Measurements from ENCODE around the gene FIGN.
A peak's percentile ranks its signal among the peaks of the same experiment; 100 is the strongest.

Gene FIGN

DNA sequence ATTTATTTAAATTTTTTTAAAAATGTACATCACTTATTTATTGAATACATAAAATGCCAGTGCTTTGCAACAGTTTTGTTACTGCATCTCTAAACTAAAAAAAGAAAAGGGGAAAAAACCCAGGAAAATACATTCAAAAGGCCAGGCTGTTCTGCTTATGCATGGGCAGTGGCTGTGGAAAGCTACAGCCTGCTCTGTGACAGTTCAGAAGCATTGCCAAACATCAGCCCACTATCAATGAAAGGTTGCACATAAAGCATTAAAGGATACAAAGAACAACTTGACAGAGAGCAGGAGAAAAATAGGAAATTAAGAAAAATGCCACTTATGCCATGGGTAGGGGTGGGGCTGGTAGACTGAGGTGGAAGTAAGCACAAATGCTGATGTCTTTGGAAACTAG, 128.2 kb downstream of the FIGN start:
- DNase-seq = no peak

GRCh38 chr2:163606878-163607277, 128.9 kb downstream of the FIGN start:
- no peak for DNase-seq

- no peak for DNase-seq
Measured at GRCh38 chr2:163605779-163606178, 130.0 kb downstream of the FIGN start.

GRCh38 chr2:163604941-163605555, 130.8 kb downstream of the FIGN start:
- no peak for DNase-seq

- DNase-seq = no peak
Measured at GRCh38 chr2:163602196-163602595, 133.6 kb downstream of the FIGN start.

DNA sequence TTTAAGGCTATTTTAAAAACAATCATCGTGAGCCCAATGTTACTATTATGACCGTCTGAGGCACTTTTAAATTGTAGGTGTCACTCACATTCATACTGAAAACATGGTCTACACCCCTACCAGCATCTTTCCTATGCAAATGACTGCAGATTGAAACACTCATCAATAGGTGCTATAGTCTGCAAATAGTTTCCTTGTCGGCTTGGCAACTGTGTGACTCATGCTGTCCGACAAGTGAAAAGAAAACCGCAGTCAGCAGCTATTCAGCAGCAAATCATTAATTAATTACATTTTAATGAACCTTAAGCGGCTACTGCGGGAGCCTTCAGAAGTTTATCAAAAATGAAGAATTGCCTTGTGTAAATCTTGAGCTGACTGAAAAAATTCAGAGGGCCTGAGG, 134.4 kb downstream of the FIGN start:
- DNase-seq = no peak

GRCh38 chr2:163600801-163601200, 135.0 kb downstream of the FIGN start:
- no peak for DNase-seq

GRCh38 chr2:163595028-163595427, 140.8 kb downstream of the FIGN start:
- DNase-seq = no peak

- no peak for DNase-seq
Measured at GRCh38 chr2:163594497-163594896, 141.3 kb downstream of the FIGN start.

DNA sequence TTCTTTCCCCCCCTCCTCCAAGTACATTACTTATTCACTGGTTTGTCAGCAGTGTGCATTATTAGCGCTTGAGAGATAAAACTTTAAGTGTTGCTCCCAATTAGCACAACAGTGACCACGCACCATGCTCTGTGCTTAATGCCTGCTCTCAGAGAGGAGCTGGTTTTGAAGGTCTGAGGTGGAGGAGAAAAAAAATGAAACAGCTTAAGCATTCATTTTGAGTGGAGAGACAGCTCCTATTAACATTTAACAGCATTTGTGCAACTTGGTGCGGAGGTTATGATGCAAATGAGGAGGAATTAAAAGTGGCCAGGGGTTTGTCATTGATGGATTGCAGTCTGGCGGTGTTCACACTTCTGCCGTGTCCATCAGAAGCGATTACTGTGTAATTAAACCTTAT, 141.8 kb downstream of the FIGN start:
- peak in 1 of 2 experiments; percentile 30 for DNase-seq

GRCh38 chr2:163592954-163593622, 142.7 kb downstream of the FIGN start:
- DNase-seq = peak in 1 of 2 experiments; percentile 42

DNA sequence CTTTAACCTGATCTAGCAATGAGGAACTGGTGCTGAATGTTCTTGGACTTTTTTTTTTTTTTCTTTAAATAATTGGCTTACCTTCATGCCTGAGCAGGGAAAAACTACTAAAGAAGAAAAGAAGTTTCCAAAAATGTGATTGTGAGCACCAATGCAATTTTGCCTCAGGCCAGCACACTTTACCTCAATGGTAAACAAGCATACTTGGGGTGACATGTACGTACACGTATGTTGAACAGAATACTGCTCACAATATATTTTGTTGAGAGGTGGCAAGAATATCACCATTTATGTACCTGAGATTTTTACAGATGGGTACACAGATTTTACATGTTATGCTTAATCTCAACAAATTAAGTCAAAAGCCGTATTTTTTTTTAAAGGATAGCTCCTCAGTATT, 144.3 kb downstream of the FIGN start:
- DNase-seq = no peak

- peak in 1 of 2 experiments; percentile 19 for DNase-seq
Measured at GRCh38 chr2:163580757-163581156, 155.1 kb downstream of the FIGN start.

- no peak for DNase-seq
Measured at GRCh38 chr2:163574309-163574708, 161.5 kb downstream of the FIGN start.

DNA sequence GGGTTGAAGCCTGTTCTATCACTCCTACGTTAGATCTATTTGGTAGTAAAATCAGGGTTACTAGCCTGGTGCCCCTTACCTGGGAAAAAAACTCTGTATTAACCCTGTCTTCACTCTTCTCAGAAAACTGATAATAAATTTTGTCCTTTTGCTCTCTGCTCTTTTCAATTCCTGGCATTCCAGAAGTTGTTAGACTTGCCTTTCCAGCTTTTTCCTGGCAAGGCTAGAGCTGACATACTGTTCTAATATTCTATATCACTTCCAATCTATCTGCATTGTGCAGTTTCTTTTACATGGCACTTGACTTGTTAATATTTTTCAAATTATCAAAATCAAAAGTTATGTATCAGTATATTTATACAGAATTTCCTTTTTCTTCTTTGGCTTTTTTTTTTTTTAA, 162.2 kb downstream of the FIGN start:
- DNase-seq = no peak

DNA sequence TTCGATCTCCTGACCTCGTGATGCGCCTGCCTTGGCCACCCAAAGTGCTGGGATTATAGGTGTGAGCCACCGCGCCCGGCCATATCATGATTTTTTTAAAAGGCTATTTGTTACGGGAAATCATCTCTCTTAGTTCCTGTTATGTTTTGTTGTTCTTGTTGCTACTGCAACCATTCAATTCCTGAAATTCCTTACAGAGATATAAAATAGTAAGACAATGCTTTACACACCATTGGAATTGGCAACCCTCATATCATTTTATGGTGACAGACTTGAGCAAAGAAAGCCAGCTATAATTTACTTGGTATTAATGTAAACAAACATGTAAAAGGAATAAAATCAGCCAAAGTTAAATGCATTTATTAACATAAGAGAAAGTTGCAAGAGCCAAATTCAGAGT, 163.0 kb downstream of the FIGN start:
- no peak for DNase-seq

DNA sequence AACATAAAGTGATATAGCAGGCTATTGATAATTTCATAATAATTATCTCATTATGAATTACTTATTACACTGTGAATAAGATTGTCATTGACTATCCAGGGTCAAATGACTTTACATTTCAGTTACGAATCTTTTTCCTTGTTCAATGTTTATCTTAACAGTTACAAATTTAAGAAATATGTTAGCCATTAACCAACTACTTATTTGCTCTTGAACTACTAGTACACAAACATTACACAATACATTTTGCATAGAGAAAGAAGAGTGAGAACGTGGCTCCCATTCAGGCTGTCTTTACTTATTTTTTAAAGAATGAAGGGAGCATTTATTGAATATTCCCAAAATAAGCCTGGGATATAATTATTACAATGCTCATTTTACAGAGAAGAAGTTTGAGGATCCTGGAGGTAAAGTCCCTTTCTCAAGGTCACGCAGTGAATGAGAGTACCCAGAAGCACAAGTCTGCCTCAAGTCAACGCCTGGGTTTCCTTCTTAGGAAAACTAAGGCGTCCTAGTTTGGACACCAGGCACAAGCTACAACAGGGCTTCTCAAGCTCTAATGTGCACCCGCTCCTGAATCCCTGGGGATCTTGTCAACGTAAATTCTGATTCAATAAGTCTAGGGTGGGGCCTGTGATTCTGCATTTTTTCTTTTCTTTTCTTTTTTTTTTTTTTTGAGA, 164.2 kb downstream of the FIGN start:
- no peak for DNase-seq

- no peak for DNase-seq
Measured at GRCh38 chr2:163570391-163570790, 165.4 kb downstream of the FIGN start.

DNA sequence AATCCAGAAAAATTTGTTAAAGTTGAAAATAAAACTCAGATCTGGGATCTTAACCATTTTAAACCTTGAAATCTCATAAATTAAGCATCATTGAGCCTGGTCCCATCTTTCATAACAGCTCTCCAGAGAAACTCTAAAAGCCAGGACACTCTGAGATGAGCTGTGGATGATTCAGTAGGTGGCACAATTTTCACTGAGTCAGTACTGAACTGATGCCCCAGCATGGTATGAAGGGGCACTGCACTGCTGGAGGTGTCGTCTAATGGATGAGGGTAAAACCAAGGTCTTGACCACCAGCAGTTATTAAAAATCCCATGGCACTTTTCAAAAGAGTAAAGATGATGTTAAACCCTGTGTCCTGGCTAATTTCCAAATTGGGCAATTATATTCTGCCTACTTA, 170.6 kb downstream of the FIGN start:
- DNase-seq = no peak

- DNase-seq = no peak
Measured at GRCh38 chr2:163564236-163564635, 171.6 kb downstream of the FIGN start.

DNA sequence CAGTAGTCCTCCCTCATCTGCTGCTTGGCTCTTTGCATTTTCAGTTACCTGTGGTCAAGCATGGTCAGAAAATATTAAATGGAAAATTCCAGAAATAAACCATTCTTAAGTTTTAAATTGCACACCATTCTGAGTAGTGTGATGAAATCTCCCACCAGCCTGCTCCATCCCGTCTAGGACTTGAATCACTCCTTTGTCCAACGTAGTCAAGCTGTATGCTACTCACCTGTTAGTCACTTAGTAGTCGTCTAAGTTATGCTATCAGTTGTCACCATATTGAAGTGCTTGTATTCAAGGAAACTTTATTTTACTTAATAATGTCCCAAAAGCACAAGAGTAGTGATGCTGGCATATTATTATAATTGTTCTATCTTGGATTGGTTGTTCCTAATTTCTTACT, 172.5 kb downstream of the FIGN start:
- no peak for DNase-seq

- no peak for DNase-seq
Measured at GRCh38 chr2:163558251-163559021, 177.4 kb downstream of the FIGN start.

- DNase-seq = no peak
Measured at GRCh38 chr2:163556511-163556910, 179.3 kb downstream of the FIGN start.

DNA sequence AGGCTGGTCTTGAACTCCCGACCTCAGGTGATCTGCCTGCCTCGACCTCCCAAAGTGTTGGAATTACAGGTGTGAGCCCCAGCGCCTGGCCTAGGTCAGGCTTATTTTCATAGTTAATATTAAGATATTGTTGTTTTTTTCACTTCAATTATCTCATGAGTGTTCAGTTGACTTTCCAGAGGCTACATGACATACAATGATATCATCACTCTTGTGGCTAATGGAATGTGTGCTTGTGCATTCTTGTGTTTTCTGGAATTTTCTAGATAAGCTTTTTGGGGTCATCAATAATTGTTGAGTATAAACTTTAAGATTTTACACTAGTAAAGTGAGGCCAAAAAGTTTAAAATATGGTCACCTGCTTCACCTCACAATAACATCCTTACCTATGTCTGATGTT, 180.9 kb downstream of the FIGN start:
- no peak for DNase-seq
